GM12864 (cell line): Measurements from ENCODE around the gene MAP1B.
"Not testable (repeated sequence)": the region's sequence is repeated elsewhere in the genome, so short reads cannot be mapped to it uniquely, and the experiment has no call there.

Experiments used
- DNase-seq: peaks from one replicate; pipeline ENCODE4 v3.0.0-alpha.2; 2011; ENCODE audit warnings: low read depth
- H3K4me3 ChIP-seq: 2 replicates; pipeline ENCODE4 v1.5.1; 2011; ENCODE audit warnings: mild to moderate bottlenecking, low read depth, low read length, control low read depth
- TF ChIP-seq, protein P1 (sequence below): IDR thresholded peaks from 2 replicates; pipeline ENCODE4 v1.5.1; 2011; ENCODE audit warnings: low read depth, mild to moderate bottlenecking, moderate library complexity, low read length, control low read depth, inconsistent platforms; ENCODE audit errors: missing control alignments

The MAP1B gene

DNA sequence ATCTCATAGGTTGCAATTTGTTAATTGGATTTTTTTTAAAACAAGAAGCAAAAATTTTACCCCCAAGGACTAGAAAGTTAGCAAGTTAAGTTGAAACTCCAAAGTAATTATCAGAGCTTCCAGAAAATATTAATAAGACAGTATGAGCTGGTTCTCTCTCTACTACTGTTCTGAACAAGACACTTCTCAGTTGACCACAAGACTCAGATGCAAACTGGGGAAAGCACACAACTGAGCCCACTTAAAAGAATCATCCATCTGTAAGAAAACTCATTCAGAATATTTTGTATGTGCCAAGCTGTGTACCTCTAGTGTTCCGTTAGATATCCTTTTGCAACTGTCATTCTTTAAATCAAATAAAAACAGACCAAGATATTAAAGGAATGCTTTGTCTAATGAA lies 60.0 kb downstream of the MAP1B start:
- TF ChIP-seq, protein P1, sequence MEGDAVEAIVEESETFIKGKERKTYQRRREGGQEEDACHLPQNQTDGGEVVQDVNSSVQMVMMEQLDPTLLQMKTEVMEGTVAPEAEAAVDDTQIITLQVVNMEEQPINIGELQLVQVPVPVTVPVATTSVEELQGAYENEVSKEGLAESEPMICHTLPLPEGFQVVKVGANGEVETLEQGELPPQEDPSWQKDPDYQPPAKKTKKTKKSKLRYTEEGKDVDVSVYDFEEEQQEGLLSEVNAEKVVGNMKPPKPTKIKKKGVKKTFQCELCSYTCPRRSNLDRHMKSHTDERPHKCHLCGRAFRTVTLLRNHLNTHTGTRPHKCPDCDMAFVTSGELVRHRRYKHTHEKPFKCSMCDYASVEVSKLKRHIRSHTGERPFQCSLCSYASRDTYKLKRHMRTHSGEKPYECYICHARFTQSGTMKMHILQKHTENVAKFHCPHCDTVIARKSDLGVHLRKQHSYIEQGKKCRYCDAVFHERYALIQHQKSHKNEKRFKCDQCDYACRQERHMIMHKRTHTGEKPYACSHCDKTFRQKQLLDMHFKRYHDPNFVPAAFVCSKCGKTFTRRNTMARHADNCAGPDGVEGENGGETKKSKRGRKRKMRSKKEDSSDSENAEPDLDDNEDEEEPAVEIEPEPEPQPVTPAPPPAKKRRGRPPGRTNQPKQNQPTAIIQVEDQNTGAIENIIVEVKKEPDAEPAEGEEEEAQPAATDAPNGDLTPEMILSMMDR: no peak
- DNase-seq: no peak
- no peak overlapping the region for H3K4me3 ChIP-seq

- TF ChIP-seq, protein P1: no peak
- DNase-seq: no peak
- H3K4me3 ChIP-seq: no peak overlapping the region
Observed at GRCh38 chr5:72167804-72168203, 60.5 kb downstream of the MAP1B start.

DNA sequence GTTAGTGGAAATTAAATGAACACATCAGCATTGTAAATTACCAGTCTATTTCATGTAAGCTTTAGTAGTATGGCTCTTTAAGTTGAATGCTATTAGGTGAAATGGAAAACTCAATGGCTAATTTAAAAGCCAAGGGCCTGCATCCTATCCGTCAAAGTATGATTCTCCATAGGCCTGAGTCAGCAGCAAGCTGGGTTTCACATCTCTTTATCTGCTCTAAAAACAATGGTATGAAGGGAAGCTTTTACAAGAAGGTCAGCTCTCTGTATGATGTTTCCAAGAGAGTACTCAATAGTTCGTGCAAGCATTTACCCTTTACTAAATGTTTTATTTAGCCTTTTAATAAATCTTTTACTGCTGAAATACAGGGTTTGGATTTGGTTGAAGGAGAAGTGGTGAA lies 62.8 kb downstream of the MAP1B start:
- no peak overlapping the region for H3K4me3 ChIP-seq
- TF ChIP-seq, protein P1: no peak
- DNase-seq: no peak

DNA sequence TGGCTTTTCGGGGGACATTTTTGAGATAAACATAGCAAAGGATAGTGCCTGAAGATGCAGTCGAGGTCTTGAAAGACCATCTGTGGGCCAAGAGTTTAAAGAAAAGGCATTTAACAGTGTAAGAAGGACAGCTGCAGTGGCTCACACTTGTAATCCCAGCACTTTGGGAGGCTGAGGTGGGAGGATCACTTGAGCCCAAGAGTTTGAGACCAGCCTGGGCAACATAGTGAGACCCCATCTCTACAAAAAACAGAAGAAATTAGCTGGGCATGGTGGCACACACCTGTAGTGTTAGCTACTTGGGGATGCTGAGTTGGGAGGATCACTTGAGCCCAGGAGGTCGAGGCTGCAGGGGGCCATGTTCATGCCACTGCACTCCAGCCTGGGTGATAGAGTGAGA lies 63.9 kb downstream of the MAP1B start:
- not testable (repeated sequence) for DNase-seq, H3K4me3 ChIP-seq

- DNase-seq: no peak
- H3K4me3 ChIP-seq: no peak overlapping the region
- TF ChIP-seq, protein P1: no peak
Observed at GRCh38 chr5:72171667-72172066, 64.4 kb downstream of the MAP1B start.

DNA sequence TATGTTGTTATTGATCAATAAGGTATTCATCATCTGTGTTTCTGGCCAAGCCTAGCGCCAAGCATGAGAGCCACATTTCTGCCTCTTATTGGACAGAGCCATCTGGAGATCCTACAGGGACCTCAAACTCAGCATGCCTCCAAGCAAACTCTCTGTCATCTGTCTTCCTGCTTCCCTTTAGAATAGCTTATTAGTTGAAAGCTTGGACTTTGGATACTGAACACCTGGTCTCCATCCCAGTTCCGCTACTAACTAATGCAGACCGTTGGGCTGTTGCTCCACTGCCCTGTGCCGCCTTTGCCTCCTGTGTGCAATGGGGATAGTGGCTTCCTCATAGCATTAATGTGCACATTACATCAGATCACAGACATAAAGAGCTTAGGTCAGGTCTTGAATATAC lies 65.5 kb downstream of the MAP1B start:
- TF ChIP-seq, protein P1: no peak
- DNase-seq: no peak
- no peak overlapping the region for H3K4me3 ChIP-seq

DNA sequence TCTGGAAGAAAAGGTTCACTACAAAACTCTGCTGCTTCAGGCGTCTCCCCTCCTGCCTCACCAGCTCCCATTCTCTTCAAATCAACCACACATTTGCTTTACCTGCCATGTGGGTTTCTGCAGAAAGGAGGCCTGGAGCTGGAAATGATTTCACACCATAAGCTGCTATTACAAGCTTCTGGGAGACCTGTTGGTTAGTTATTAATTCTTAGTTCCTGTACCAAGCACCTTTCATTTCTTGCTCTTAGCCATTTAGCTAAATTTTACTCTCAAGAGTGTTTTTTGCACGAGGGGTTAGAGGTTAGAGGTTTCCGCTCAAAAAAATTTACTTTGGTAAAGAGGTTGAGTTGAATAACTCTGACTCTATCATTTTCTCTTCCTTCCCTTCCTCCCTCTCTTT lies 70.3 kb downstream of the MAP1B start:
- no peak overlapping the region for H3K4me3 ChIP-seq
- TF ChIP-seq, protein P1: no peak
- DNase-seq: no peak
